ENCODE results near the gene TRIOBP. TPM values are rescaled to one million over a fixed set of nuclear protein-coding genes. Genes with fewer than 3 reads are reported as not detected.

The TRIOBP gene
- total RNA-seq, 2 donors from 2014 or later = 74.7 to 82.2 TPM

- no peak for DNase-seq
- H3K4me1 ChIP-seq (ENCODE audit: control insufficient read depth, insufficient read depth, low read length) = peaks cover 6% of the 10 kb centered on the region
- no peaks in the 10 kb centered on the region for H3K9me3 Mint-ChIP-seq
- peaks cover 28% of the 10 kb centered on the region for H3K4me1 Mint-ChIP-seq
- H3K9ac ChIP-seq (ENCODE audit: extremely low read depth, low read length, poor library complexity, severe bottlenecking) = no peak overlapping the region
- TF ChIP-seq, protein P1, sequence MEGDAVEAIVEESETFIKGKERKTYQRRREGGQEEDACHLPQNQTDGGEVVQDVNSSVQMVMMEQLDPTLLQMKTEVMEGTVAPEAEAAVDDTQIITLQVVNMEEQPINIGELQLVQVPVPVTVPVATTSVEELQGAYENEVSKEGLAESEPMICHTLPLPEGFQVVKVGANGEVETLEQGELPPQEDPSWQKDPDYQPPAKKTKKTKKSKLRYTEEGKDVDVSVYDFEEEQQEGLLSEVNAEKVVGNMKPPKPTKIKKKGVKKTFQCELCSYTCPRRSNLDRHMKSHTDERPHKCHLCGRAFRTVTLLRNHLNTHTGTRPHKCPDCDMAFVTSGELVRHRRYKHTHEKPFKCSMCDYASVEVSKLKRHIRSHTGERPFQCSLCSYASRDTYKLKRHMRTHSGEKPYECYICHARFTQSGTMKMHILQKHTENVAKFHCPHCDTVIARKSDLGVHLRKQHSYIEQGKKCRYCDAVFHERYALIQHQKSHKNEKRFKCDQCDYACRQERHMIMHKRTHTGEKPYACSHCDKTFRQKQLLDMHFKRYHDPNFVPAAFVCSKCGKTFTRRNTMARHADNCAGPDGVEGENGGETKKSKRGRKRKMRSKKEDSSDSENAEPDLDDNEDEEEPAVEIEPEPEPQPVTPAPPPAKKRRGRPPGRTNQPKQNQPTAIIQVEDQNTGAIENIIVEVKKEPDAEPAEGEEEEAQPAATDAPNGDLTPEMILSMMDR (conservative IDR thresholded peaks at IDR 0.05) = no peak
- H3K9me3 ChIP-seq (ENCODE audit: control insufficient read depth, low read length) = no peaks in the 10 kb centered on the region
- peaks cover 4% of the 10 kb centered on the region for H3K36me3 Mint-ChIP-seq (ENCODE audit: low read depth)
- no peak overlapping the region for H3K27ac ChIP-seq (ENCODE audit: low read depth, low read length)
- peak overlapping the region; percentile 77 for H3K4me3 ChIP-seq (ENCODE audit: low read length)
- 85 to 86% methylated on average over 11 to 14 of the region's 14 CpGs for WGBS, 2 experiments (ENCODE audit: insufficient coverage in 1 of 2, insufficient read length in 1 of 2)
- H3K27ac Mint-ChIP-seq = peak overlapping the region; percentile 39
- no peaks in the 10 kb centered on the region for H3K27me3 Mint-ChIP-seq (ENCODE audit: insufficient read depth)
- H3K36me3 ChIP-seq (ENCODE audit: control insufficient read depth, insufficient read depth, low read length) = peaks cover 5% of the 10 kb centered on the region
- peak overlapping the region; percentile 76 for H3K4me3 Mint-ChIP-seq
- H3K27me3 ChIP-seq (ENCODE audit: control insufficient read depth, insufficient read depth, low read length, poor library complexity, severe bottlenecking) = no peaks in the 10 kb centered on the region
Observed at GRCh38 chr22:37659897-37660708, 36.7 kb upstream of the TRIOBP start.

DNA sequence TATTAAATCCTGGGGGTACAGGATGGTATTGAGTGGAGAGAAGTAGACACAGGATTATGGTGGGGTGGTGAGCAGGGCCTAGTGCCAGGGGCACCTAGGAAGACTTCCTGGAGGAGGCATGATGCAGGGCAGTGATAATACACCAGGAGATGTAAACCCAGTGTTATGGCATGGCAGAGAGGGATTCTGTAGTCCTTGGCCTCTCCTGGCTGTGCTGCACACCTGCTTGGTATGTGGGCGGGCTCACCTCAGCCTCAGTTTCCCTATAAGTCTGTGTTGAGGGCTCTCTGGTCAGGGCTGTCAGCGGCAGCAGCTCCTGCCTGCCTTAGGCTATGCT is 36.2 kb upstream of the TRIOBP start:
- Histone ChIP-seq H3K4me1 (ENCODE audit: control insufficient read depth, insufficient read depth, low read length) (peaks cover 6% of the 10 kb centered on the region), H3K4me3 (ENCODE audit: low read length) (no peak overlapping the region), H3K36me3 (ENCODE audit: control insufficient read depth, insufficient read depth, low read length) (peaks cover 11% of the 10 kb centered on the region), H3K9me3 (ENCODE audit: control insufficient read depth, low read length) (no peaks in the 10 kb centered on the region), H3K9ac (ENCODE audit: extremely low read depth, low read length, poor library complexity, severe bottlenecking) (no peak overlapping the region), H3K27me3 (ENCODE audit: control insufficient read depth, insufficient read depth, low read length, poor library complexity, severe bottlenecking) (no peaks in the 10 kb centered on the region), H3K27ac (ENCODE audit: low read depth, low read length) (peak overlapping the region; percentile 34)
- H3K4me3 Mint-ChIP-seq = peak overlapping the region; percentile 76
- no peaks in the 10 kb centered on the region for H3K9me3 Mint-ChIP-seq
- H3K27me3 Mint-ChIP-seq (ENCODE audit: insufficient read depth) = no peaks in the 10 kb centered on the region
- DNase-seq = no peak
- H3K36me3 Mint-ChIP-seq (ENCODE audit: low read depth) = peaks cover 7% of the 10 kb centered on the region
- peaks cover 28% of the 10 kb centered on the region for H3K4me1 Mint-ChIP-seq
- 100% methylated on average over 2 of the region's 2 CpGs; no CpG with 5 or more reads in 1 of the 2 experiments for WGBS, 2 experiments (ENCODE audit: insufficient coverage in 1 of 2, insufficient read length in 1 of 2)
- TF ChIP-seq, protein P1 (conservative IDR thresholded peaks at IDR 0.05) = no peak
- H3K27ac Mint-ChIP-seq = peak overlapping the region; percentile 39

GRCh38 chr22:37661160-37661924 is 35.5 kb upstream of the TRIOBP start:
- Histone ChIP-seq H3K27me3 (ENCODE audit: control insufficient read depth, insufficient read depth, low read length, poor library complexity, severe bottlenecking) (no peaks in the 10 kb centered on the region), H3K9ac (ENCODE audit: extremely low read depth, low read length, poor library complexity, severe bottlenecking) (no peak overlapping the region), H3K4me3 (ENCODE audit: low read length) (no peak overlapping the region), H3K27ac (ENCODE audit: low read depth, low read length) (peak overlapping the region; percentile 58), H3K36me3 (ENCODE audit: control insufficient read depth, insufficient read depth, low read length) (peaks cover 17% of the 10 kb centered on the region), H3K9me3 (ENCODE audit: control insufficient read depth, low read length) (no peaks in the 10 kb centered on the region), H3K4me1 (ENCODE audit: control insufficient read depth, insufficient read depth, low read length) (peaks cover 6% of the 10 kb centered on the region)
- peak; percentile 73 for DNase-seq
- WGBS, 2 experiments (ENCODE audit: insufficient coverage in 1 of 2, insufficient read length in 1 of 2) = 74 to 87% methylated on average over 5 to 9 of the region's 12 CpGs
- peaks cover 12% of the 10 kb centered on the region for H3K36me3 Mint-ChIP-seq (ENCODE audit: low read depth)
- peaks cover 28% of the 10 kb centered on the region for H3K4me1 Mint-ChIP-seq
- H3K4me3 Mint-ChIP-seq = peak overlapping the region; percentile 76
- H3K27me3 Mint-ChIP-seq (ENCODE audit: insufficient read depth) = no peaks in the 10 kb centered on the region
- peak overlapping the region; percentile 84 for H3K27ac Mint-ChIP-seq
- TF ChIP-seq, protein P1 (conservative IDR thresholded peaks at IDR 0.05) = peak; percentile 60
- H3K9me3 Mint-ChIP-seq = no peaks in the 10 kb centered on the region

Data from endodermal cell (in vitro differentiated cells).